ENCODE measurements around the gene SP5.
"Not testable (repeated sequence)": the region's sequence is repeated elsewhere in the genome, so short reads cannot be mapped to it uniquely, and the experiment has no call there.

Gene SP5
- 0 reads per million in 3 experiments for total RNA-seq

- DNase-seq: peak; percentile 49
Observed at GRCh38 chr2:170715062-170715931, at the start of gene SP5. Gene SP5, plus strand, starts transcription at chr2:170715337. Its CDS starts 176 bp downstream, at chr2:170715513.

GRCh38 chr2:170665743-170666142 lies 49.4 kb upstream of the SP5 start:
- DNase-seq: no peak

- no peak for DNase-seq
Observed at GRCh38 chr2:170669909-170670308, 45.2 kb upstream of the SP5 start.

- DNase-seq: no peak
Observed at GRCh38 chr2:170670651-170671050, 44.5 kb upstream of the SP5 start.

GRCh38 chr2:170671079-170671478 lies 44.1 kb upstream of the SP5 start:
- DNase-seq: no peak

- not testable (repeated sequence) for DNase-seq
Observed at GRCh38 chr2:170674282-170674681, 40.9 kb upstream of the SP5 start.

GRCh38 chr2:170675701-170676100 lies 39.4 kb upstream of the SP5 start:
- DNase-seq: no peak

GRCh38 chr2:170679607-170680079 lies 35.5 kb upstream of the SP5 start:
- no peak for DNase-seq

- DNase-seq: no peak
Observed at GRCh38 chr2:170680172-170680941, 34.8 kb upstream of the SP5 start.

GRCh38 chr2:170681311-170681710 lies 33.8 kb upstream of the SP5 start:
- DNase-seq: no peak

GRCh38 chr2:170685591-170685990 lies 29.5 kb upstream of the SP5 start:
- no peak for DNase-seq

- no peak for DNase-seq
Observed at GRCh38 chr2:170689481-170689880, 25.7 kb upstream of the SP5 start.

- DNase-seq: no peak
Observed at GRCh38 chr2:170690640-170691039, 24.5 kb upstream of the SP5 start.

GRCh38 chr2:170694316-170694715 lies 20.8 kb upstream of the SP5 start:
- no peak for DNase-seq

- no peak for DNase-seq
Observed at GRCh38 chr2:170695521-170696410, 19.4 kb upstream of the SP5 start.

GRCh38 chr2:170696948-170697347 lies 18.2 kb upstream of the SP5 start:
- DNase-seq: no peak

- DNase-seq: no peak
Observed at GRCh38 chr2:170701011-170701410, 14.1 kb upstream of the SP5 start.

GRCh38 chr2:170703776-170704476 lies 11.2 kb upstream of the SP5 start:
- DNase-seq: no peak

GRCh38 chr2:170707821-170708795 lies 7.0 kb upstream of the SP5 start:
- DNase-seq: no peak

- DNase-seq: no peak
Observed at GRCh38 chr2:170710609-170710979, 4.5 kb upstream of the SP5 start.

All from central memory CD4-positive, alpha-beta T cell (primary cell).